Ovary (tissue), 3 donors: ENCODE results near the gene USP1.

Experiments
- CTCF ChIP-seq, 3 donors: fragments of 450-650 bp in 2 of 3; fragments of 200-600 bp in 1 of 3; IDR thresholded peaks; one replicate each; pipeline versions ENCODE4 v1.5.1 to v1.8.0; 2016 to 2022; ENCODE audit warnings: antibody characterized with exemption in 3 of 3, mild to moderate bottlenecking in 1 of 3
- EP300 ChIP-seq: sonication (generic); formaldehyde crosslinking; IDR thresholded peaks from one replicate; pipeline ENCODE4 v1.6.1; 2017; ENCODE audit warnings: antibody characterized with exemption
- donor health status: DM: no; HTN: no; CAD: no.

GRCh38 chr1:62420214-62420613, 16.6 kb upstream of the USP1 start:
- TF ChIP-seq CTCF (IDR thresholded peaks at IDR 0.05) (no peak), EP300 (no peak)
